Panc1 (cell line): Measurements from ENCODE around the gene DNAJB8.

Source experiments
- CTCF ChIP-seq: fragments of 450-650 bp; IDR thresholded peaks from 2 replicates; pipeline ENCODE4 v1.5.1; 2017; ENCODE audit warnings: mild to moderate bottlenecking
- POLR2AphosphoS5 ChIP-seq: IDR thresholded peaks from 2 replicates; pipeline ENCODE4 v1.6.1; 2012; ENCODE audit warnings: mild to moderate bottlenecking, low read depth, low read length, moderate library complexity
- SIN3A ChIP-seq: IDR thresholded peaks from 2 replicates; pipeline ENCODE4 v1.6.1; 2012; ENCODE audit warnings: low read depth, mild to moderate bottlenecking, low read length, moderate library complexity, borderline replicate concordance; ENCODE audit not compliant: insufficient read depth
- TCF7L2 ChIP-seq: IDR thresholded peaks from 2 replicates; pipeline ENCODE4 v1.6.1; 2011; ENCODE audit warnings: mild to moderate bottlenecking, low read depth, low read length, inconsistent platforms
- TF ChIP-seq, protein P1 (sequence below), 2 experiments: IDR thresholded peaks; 2 replicates each; pipeline ENCODE4 v1.6.1; 2011 to 2012; ENCODE audit warnings: low read depth in 2 of 2, control low read depth in 1 of 2, low read length in 1 of 2, mild to moderate bottlenecking in 1 of 2, moderate library complexity in 1 of 2; ENCODE audit not compliant: insufficient read depth in 1 of 2

GRCh38 chr3:128505771-128506170 is 39.1 kb upstream of the DNAJB8 start:
- TF ChIP-seq, protein P1, sequence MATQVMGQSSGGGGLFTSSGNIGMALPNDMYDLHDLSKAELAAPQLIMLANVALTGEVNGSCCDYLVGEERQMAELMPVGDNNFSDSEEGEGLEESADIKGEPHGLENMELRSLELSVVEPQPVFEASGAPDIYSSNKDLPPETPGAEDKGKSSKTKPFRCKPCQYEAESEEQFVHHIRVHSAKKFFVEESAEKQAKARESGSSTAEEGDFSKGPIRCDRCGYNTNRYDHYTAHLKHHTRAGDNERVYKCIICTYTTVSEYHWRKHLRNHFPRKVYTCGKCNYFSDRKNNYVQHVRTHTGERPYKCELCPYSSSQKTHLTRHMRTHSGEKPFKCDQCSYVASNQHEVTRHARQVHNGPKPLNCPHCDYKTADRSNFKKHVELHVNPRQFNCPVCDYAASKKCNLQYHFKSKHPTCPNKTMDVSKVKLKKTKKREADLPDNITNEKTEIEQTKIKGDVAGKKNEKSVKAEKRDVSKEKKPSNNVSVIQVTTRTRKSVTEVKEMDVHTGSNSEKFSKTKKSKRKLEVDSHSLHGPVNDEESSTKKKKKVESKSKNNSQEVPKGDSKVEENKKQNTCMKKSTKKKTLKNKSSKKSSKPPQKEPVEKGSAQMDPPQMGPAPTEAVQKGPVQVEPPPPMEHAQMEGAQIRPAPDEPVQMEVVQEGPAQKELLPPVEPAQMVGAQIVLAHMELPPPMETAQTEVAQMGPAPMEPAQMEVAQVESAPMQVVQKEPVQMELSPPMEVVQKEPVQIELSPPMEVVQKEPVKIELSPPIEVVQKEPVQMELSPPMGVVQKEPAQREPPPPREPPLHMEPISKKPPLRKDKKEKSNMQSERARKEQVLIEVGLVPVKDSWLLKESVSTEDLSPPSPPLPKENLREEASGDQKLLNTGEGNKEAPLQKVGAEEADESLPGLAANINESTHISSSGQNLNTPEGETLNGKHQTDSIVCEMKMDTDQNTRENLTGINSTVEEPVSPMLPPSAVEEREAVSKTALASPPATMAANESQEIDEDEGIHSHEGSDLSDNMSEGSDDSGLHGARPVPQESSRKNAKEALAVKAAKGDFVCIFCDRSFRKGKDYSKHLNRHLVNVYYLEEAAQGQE (IDR thresholded peaks at IDR 0.05; ENCODE audit: insufficient read depth in 1 of 2, low read depth in 2 of 2, low read length in 1 of 2): no peak
- TF ChIP-seq CTCF: no peak
- TF ChIP-seq SIN3A: no peak
- TF ChIP-seq POLR2AphosphoS5: no peak
- no peak for TF ChIP-seq TCF7L2
